VCaP (cell line): ENCODE results near the gene KCNMB1.

ENCODE experiments used
- H3K27ac ChIP-seq: fragments of 450-650 bp; 2 replicates; pipeline ENCODE4 v1.5.1; 2017
- TF ChIP-seq, protein P1 (sequence below): fragments of 450-650 bp; conservative IDR thresholded peaks from 2 replicates; pipeline ENCODE4 v1.5.1; 2017; ENCODE audit warnings: mild to moderate bottlenecking, moderate library complexity

The KCNMB1 gene

DNA sequence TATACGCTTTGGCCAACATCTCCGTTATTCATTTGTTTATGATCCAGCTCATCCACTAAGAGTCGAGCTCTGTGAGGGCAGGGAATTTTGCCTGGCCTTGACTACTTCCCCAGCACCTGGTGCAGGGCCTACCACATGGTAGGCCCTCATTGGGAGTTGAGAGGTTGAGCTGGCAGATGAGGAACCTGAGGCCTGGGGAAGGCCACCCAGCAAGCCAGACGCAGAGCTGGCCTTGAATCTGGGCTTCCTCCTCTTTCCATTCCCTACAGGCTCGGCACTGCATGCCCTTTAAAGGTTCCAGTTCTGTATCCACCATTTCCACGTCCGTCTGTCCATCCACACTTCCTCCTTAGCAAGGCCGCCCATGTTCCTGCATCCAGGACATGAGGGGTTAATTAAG is 24.2 kb downstream of the KCNMB1 start:
- TF ChIP-seq, protein P1, sequence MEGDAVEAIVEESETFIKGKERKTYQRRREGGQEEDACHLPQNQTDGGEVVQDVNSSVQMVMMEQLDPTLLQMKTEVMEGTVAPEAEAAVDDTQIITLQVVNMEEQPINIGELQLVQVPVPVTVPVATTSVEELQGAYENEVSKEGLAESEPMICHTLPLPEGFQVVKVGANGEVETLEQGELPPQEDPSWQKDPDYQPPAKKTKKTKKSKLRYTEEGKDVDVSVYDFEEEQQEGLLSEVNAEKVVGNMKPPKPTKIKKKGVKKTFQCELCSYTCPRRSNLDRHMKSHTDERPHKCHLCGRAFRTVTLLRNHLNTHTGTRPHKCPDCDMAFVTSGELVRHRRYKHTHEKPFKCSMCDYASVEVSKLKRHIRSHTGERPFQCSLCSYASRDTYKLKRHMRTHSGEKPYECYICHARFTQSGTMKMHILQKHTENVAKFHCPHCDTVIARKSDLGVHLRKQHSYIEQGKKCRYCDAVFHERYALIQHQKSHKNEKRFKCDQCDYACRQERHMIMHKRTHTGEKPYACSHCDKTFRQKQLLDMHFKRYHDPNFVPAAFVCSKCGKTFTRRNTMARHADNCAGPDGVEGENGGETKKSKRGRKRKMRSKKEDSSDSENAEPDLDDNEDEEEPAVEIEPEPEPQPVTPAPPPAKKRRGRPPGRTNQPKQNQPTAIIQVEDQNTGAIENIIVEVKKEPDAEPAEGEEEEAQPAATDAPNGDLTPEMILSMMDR = no peak
- H3K27ac ChIP-seq = no peak overlapping the region

DNA sequence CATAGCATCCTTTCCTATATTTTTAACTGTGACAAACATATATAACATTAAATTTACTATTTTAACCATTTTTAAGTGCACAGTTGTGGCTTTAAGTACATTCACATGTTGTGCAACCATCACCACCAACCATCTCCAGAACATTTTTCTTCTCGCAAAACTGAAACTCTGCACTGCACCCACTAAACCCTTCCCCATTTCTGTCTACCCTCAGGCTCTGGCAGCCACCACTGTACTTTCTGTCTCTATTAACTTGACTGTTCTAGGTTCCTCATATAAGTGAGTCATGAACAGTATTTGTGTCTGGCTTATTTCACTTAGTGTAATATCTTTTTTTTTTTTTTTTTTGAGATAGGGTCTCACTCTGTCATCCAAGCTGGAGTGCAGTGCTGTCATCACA is 25.5 kb downstream of the KCNMB1 start:
- TF ChIP-seq, protein P1 = no peak
- no peak overlapping the region for H3K27ac ChIP-seq

DNA sequence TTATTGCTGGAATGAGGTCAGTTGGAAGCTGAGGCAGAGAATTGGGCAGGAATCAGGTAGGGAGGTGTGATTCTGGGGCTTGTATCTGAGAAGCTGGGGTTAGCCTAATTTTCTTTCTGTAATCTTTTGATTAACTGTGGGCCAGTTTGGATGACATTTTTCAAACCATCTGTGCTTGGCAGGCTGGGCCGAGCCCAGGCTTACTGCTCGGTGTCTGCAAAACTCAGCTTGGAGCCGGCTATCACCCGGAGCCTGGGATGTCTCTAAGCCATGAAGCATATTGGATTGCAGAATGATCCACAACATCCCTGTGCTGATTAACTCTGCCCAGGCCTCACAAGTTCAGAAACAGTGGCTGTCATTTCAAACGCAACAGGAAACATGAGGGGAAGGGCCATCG is 26.5 kb downstream of the KCNMB1 start:
- H3K27ac ChIP-seq = no peak overlapping the region
- TF ChIP-seq, protein P1 = no peak

DNA sequence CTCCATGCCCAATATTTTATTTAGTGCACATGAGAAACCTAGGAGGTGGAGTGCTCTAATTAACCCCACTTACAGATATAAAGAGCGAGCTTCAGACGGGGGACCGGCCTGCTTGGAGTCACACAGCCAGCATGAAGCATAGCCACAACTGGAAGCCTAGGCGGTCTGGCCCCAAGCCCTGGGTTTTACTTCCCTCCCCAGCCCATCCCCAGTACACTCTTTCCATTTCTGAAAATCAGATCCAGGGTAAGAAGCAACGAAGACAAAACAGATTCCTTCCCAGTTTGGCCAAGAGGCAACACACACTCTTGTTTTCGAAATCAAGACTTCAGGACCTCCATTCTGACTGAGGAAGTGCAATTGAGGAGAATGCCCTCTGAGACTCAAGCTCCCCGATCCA is 27.1 kb downstream of the KCNMB1 start:
- no peak overlapping the region for H3K27ac ChIP-seq
- TF ChIP-seq, protein P1 = no peak

DNA sequence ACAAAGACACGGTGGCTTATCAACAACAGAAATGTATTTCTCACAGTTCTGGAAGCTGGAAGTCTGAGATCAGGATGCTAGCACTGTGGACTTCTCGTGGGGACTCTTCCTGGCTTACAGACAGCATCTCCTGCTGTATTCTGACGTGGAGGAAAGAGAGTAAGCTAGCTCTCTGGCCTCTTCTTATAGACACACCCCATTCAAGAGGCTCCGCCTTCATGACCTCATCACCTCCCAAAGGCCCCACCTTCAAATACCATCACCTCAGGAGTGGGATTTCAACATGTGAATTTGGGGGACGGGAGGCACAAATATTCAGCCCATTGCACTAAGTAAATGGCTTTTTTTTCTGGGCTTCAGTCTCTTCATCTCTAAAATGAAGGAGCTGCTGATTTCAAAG is 27.6 kb downstream of the KCNMB1 start:
- TF ChIP-seq, protein P1 = no peak
- no peak overlapping the region for H3K27ac ChIP-seq

DNA sequence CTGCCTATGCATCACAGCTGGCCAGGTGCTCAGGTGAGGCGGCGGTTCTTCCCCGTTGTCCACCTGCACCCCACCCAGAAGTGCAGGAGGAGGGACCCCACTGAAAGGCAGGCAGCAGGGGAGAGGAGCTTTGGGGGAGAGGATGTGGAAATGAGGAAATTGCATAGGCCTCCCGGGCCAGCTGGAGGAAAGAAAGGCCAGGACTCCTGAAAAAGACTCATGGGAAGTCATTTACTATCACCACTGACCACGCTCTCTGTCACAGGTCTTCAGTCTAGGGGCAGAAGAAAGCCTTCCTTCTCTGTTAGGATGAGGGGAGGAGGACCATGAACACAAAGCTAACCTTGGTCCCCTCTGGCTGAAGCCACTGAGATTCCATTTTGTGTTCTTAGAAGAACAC is 28.1 kb downstream of the KCNMB1 start:
- TF ChIP-seq, protein P1 = no peak
- no peak overlapping the region for H3K27ac ChIP-seq

DNA sequence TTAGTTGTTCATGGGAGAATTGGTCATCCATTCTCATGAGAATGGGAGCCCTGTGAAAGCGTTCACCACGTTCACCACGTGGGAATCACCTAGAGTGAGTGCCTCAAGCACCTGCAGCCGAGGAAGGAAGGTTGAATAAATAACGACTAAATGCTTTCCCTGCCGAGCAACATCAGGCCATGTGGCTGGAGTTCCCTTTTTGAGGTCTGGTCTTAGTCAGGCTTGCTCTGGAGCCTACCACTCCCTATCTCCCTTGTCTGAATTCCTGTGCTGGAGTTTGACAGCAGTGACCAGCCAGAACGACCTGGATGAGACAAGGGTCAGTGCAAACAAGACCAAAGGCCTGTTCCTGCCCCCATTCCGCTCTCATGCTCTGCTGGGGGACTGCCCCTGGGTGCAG is 28.5 kb downstream of the KCNMB1 start:
- TF ChIP-seq, protein P1 = no peak
- H3K27ac ChIP-seq = no peak overlapping the region
